ENCODE data around the gene ZYG11B. TPM values are rescaled to one million over a fixed set of nuclear protein-coding genes. Genes with fewer than 3 reads are reported as not detected.
A peak's percentile ranks its signal among the peaks of the same experiment; 100 is the strongest.

ZYG11B gene
- total RNA-seq, 4 donors from 2014 or later, result 13.9 to 27.8 (median 18.4) TPM

DNA sequence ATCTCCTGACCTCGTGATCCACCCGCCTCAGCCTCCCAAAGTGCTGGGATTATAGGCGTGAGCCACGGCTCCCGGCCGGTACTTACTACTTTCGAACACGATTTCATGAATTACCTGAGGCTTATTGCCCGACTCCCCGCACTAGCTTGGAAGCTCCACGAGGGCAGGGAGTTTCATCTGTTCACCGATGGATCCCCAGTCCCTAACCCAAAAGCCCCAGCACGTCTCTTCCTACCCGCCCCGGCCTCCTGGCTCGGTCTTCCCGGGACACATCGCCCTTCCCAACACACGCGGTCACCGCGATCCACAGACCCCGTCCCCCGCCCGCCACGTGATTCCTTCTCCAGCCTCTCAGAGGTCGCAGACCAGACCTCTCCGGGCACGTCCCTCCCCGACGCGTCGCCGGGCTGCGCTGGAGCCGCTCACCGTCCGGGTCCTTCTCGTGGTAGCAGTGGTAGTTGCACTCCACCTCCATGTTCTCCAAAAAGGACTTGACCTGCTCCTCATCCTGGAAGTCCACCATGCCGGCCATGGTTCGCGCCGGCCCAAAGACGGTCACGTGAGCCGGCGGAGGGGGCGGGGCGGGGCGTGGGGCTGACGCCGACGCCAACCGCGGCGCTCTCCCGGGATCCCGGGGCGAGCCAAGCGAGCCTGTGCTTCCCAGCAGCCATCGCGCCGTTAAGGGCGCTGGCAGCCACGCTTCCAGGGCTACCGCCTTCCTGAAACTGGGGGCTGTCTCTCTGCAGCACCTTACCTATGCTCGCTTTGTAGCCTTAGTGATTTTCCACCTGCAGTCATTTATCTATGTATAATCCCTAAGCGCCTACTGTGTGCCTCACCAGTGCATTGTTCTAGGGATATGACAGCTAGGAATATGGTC is 28.2 kb upstream of the ZYG11B start, which contains the start of gene COA7:
Gene COA7 (minus strand): TSS at position 553 of the 880 bp plus-strand sequence. CDS start 21 bp downstream, at position 532.
- peak within 1 kb of the TSS; percentile 89 to 92 (median 90) for H3K27ac ChIP-seq
- peak in 2 of 4 donors; percentile 8 to 58 for TF ChIP-seq POLR2A (IDR thresholded peaks at IDR 0.05)
- TF ChIP-seq, protein P1, sequence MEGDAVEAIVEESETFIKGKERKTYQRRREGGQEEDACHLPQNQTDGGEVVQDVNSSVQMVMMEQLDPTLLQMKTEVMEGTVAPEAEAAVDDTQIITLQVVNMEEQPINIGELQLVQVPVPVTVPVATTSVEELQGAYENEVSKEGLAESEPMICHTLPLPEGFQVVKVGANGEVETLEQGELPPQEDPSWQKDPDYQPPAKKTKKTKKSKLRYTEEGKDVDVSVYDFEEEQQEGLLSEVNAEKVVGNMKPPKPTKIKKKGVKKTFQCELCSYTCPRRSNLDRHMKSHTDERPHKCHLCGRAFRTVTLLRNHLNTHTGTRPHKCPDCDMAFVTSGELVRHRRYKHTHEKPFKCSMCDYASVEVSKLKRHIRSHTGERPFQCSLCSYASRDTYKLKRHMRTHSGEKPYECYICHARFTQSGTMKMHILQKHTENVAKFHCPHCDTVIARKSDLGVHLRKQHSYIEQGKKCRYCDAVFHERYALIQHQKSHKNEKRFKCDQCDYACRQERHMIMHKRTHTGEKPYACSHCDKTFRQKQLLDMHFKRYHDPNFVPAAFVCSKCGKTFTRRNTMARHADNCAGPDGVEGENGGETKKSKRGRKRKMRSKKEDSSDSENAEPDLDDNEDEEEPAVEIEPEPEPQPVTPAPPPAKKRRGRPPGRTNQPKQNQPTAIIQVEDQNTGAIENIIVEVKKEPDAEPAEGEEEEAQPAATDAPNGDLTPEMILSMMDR (IDR thresholded peaks at IDR 0.05), result peak in 1 of 6 experiments; percentile 16
- 2 to 6% methylated on average over 21 to 51 of the region's 68 CpGs for WGBS, 2 donors
- intact Hi-C loops (cut with DNase I), result no loop called here
- H3K4me3 ChIP-seq, result peak within 1 kb of the TSS; percentile 77 to 94 (median 87)
- H3K27me3 ChIP-seq, result no peaks in the 10 kb centered on the region
- no peaks in the 10 kb centered on the region for H3K9me3 ChIP-seq
- peaks cover 7 to 40% (median 12%) of the 10 kb centered on the region in 3 donors for H3K4me1 ChIP-seq
- H3K36me3 ChIP-seq, result peaks cover 0 to 3% (median 0%) of the 10 kb centered on the region in 3 donors
- DNase-seq, result no peak

DNA sequence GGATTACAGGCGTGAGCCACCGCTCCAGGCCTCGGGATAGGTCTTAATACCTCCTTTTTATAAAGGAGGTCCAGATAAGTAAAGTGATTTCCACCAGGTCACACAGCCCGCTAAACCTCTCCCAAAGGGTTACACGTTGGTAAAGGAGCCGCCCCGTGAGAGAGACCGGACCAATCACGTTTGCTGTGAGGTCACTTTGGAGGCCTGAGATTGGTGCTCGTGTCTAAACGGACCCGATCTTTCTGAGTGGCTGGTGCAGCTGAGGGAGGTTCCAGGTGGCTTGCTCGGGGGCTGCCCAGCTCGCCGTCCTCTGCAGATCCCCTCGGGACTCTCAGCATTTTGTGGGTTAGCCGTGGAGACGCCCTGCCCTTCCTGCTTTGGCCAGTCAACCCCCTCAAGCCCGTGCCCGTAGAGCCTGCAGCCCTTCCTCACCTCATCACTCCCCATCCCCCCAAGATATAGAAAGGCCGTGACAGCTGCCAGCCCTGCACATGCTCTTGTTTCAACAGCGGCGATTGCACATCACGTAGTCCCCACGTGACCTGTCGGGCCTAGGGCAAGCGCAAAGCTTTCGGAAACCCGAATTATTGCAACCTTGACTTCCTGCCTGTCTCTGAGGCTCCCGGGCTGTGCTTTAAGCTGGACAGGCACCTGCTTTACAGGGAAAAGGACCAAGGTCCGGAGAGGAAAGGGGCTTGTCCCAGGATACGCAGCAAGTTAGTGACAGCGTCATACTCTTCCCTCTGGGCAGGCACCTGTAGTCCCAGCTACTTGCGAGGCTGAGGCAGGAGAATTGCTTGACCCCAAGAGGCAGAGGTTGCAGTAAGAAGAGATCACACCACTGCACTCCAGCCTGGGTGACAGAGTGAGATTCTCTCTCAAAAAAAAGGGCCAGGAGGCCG is 23.1 kb upstream of the ZYG11B start:
- intact Hi-C loops (cut with DNase I), result loop anchor here (10.0 kb wide), 1 partner anchor 482 kb away; no protein-coding TSS in a partner anchor
- H3K4me1 ChIP-seq, result peaks cover 9 to 43% (median 11%) of the 10 kb centered on the region in 3 donors
- H3K27me3 ChIP-seq, result no peaks in the 10 kb centered on the region
- TF ChIP-seq POLR2A (IDR thresholded peaks at IDR 0.05), result peak in 1 of 4 donors; percentile 46
- TF ChIP-seq, protein P1 (IDR thresholded peaks at IDR 0.05), result no peak
- peak; percentile 80 for DNase-seq
- WGBS, 2 donors, result 6 to 7% methylated on average over 16 to 20 of the region's 35 CpGs
- no peaks in the 10 kb centered on the region for H3K9me3 ChIP-seq
- H3K27ac ChIP-seq, result peak overlapping the region; percentile 77 to 91 (median 84)
- peak overlapping the region; percentile 42 to 73 (median 55) for H3K4me3 ChIP-seq
- no peaks in the 10 kb centered on the region for H3K36me3 ChIP-seq

DNA sequence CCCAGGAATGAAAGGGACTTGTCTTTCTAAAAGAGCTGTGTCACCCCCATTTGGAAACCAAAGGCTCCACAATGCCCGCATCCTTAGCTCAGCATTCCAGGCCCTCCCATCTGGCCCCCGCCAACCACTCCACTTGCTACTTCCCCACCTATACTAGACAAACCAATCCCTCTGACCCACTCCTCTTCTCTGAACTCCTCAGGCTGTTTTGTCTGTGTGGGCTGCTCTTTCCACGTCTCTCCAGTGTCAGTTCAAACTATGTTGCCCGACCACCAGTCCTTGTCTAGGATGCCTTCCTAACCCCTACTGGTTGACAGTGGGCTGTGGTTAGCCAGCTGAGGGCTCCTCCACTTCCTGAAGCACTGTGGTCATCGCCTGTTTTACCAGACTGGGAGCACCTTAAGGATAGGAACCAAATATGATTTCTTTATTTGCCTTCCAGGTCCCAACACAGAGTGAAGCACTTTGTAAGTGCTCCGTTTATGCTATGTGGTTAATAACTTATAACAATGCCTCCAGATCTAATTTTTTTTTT is 20.1 kb upstream of the ZYG11B start:
- Histone ChIP-seq H3K27me3 (no peaks in the 10 kb centered on the region), H3K27ac (no peak overlapping the region), H3K36me3 (no peaks in the 10 kb centered on the region), H3K4me3 (no peak overlapping the region), H3K4me1 (peaks cover 5 to 27% (median 6%) of the 10 kb centered on the region in 3 donors), H3K9me3 (no peaks in the 10 kb centered on the region)
- intact Hi-C loops (cut with DNase I), result loop anchor here (10.0 kb wide), 1 partner anchor 479 kb away; no protein-coding TSS in a partner anchor
- WGBS, 2 donors, result 74 to 78% methylated on average over 5 of the region's 6 CpGs
- TF ChIP-seq, protein P1 (IDR thresholded peaks at IDR 0.05), result no peak
- TF ChIP-seq POLR2A (IDR thresholded peaks at IDR 0.05), result no peak
- no peak for DNase-seq

DNA sequence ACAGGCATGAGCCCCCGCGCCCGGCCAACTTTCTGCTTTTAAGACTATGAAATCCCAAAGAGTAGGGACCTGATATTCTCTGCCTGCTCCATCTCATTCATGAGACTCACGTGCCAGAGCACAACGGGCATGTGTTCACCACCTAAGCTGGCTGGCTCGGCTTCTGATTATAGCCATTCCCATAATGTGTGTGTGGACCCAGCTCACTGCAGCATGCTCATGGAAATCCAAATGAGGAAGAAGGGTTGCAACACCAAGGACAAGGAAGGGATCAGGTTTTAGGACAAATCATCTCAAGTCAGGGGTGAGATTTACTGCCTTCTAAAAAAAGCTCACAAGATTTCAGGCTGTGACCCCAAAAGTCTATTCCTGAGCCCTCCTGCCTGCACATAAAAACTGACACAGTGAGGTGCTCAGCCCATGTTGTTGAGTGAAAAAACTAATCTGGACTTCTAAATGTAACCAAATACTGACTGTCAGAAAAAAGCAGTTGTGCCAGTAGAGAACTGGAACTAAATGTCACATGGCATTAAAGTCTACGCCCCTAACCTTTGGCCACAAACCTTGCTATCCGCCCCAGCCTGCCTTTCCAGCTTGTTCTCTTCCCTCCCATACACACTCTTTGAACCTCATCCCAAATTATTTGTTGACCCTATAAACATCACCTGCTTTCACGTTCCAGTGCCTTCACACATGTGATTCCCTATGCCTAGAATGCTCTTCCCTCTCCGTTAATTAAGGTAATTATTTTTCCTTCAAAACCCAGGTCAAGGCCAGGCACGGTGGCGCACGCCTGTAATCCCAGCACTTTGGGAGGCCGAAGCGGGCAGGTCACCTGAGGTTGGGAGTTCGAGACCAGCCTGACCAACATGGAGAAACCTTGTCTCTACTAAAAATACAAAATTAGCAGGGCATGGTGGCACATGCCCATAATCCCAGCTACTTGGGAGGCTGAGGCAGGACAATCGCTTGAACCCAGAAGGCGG is 19.0 kb upstream of the ZYG11B start:
- Histone ChIP-seq H3K4me3 (no peak overlapping the region), H3K36me3 (no peaks in the 10 kb centered on the region), H3K4me1 (peaks cover 5 to 27% (median 6%) of the 10 kb centered on the region in 3 donors), H3K27ac (peak overlapping the region in 1 of 4 donors; percentile 44), H3K9me3 (no peaks in the 10 kb centered on the region), H3K27me3 (no peaks in the 10 kb centered on the region)
- intact Hi-C loops (cut with DNase I), result loop anchor here (10.0 kb wide), 1 partner anchor 478 kb away; no protein-coding TSS in a partner anchor
- 80% methylated on average over 7 to 14 of the region's 18 CpGs for WGBS, 2 donors
- TF ChIP-seq, protein P1 (IDR thresholded peaks at IDR 0.05), result no peak
- no peak for TF ChIP-seq POLR2A (IDR thresholded peaks at IDR 0.05)
- DNase-seq, result no peak

Measured in esophagus squamous epithelium (tissue), 5 donors.